CD4-positive, alpha-beta T cell (primary cell): ENCODE measurements around the gene PLCL2. TPM values are rescaled to one million over a fixed set of nuclear protein-coding genes. Genes with fewer than 3 reads are reported as not detected.
"Not testable (repeated sequence)": the region's sequence is repeated elsewhere in the genome, so short reads cannot be mapped to it uniquely, and the experiment has no call there.

ENCODE experiments used
- ATAC-seq: fragments of 200-7000 bp; cut with Tn5 transposase; one replicate; pipeline ENCODE4 v1.10.0; 2022; ENCODE audit warnings: mild to moderate bottlenecking; ENCODE audit not compliant: poor library complexity
- CTCF ChIA-PET: fragments of 350-600 bp; sonication (Branson Sonifier 250); formaldehyde crosslinking; loops from one replicate; lab custom pipeline; 2021; ENCODE audit warnings: antibody characterized with exemption, inconsistent platforms; lab: Charles Lee
- POLR2A ChIA-PET: fragments of 350-600 bp; sonication (Branson Sonifier 250); formaldehyde crosslinking; loops from one replicate; lab custom pipeline; 2021; ENCODE audit warnings: antibody characterized with exemption, inconsistent platforms; lab: Charles Lee
- DNase-seq, 14 experiments: peaks; one replicate each; pipeline ENCODE4 v3.0.0-alpha.2; 2013 to 2020; ENCODE audit warnings: mixed read lengths in 2 of 14
- H3K27ac ChIP-seq, 2 donors: one replicate each; pipeline versions ENCODE4 v1.5.1 to v1.7.0; 2013; ENCODE audit warnings: low read length in 2 of 2, low read depth in 1 of 2, mild to moderate bottlenecking in 1 of 2
- H3K27me3 ChIP-seq, 2 experiments: 1 replicate in 1 of 2; 2 replicates in 1 of 2; pipeline versions ENCODE4 v1.6.1 to v1.7.0; 2013; ENCODE audit warnings: low read length in 2 of 2, control low read depth in 1 of 2, mild to moderate bottlenecking in 1 of 2, moderate library complexity in 1 of 2; ENCODE audit not compliant: insufficient read depth in 2 of 2, control insufficient read depth in 1 of 2
- H3K36me3 ChIP-seq: one replicate; pipeline ENCODE4 v1.6.1; 2013; ENCODE audit warnings: low read length, control low read depth; ENCODE audit not compliant: insufficient read depth
- H3K4me1 ChIP-seq: one replicate; pipeline ENCODE4 v1.6.1; 2013; ENCODE audit warnings: low read length, control low read depth; ENCODE audit not compliant: insufficient read depth
- H3K4me3 ChIP-seq: one replicate; pipeline ENCODE4 v1.5.1; 2013; ENCODE audit warnings: mild to moderate bottlenecking, low read length, moderate library complexity
- H3K9me3 ChIP-seq, 2 experiments: 1 replicate in 1 of 2; 2 replicates in 1 of 2; pipeline versions ENCODE4 v1.6.1 to v1.7.0; 2013; ENCODE audit warnings: low read length in 2 of 2, mild to moderate bottlenecking in 2 of 2, control low read depth in 1 of 2, moderate library complexity in 1 of 2; ENCODE audit not compliant: control insufficient read depth in 1 of 2, insufficient read depth in 1 of 2
- H3K27ac Mint-ChIP-seq: one replicate; pipeline ENCODE4 v1.8.0; 2020; ENCODE audit warnings: mixed read lengths
- H3K27me3 Mint-ChIP-seq: one replicate; pipeline ENCODE4 v1.8.0; 2021; ENCODE audit warnings: mixed read lengths
- H3K36me3 Mint-ChIP-seq: one replicate; pipeline ENCODE4 v1.8.0; 2021; ENCODE audit warnings: low read depth, mixed read lengths
- H3K4me1 Mint-ChIP-seq: one replicate; pipeline ENCODE4 v1.8.0; 2021; ENCODE audit warnings: low read depth, mixed read lengths
- H3K4me3 Mint-ChIP-seq: one replicate; pipeline ENCODE4 v1.8.0; 2020; ENCODE audit warnings: mild to moderate bottlenecking, mixed read lengths
- H3K9me3 Mint-ChIP-seq: one replicate; pipeline ENCODE4 v1.8.0; 2020; ENCODE audit warnings: mixed read lengths
- intact Hi-C, 2 experiments: fragments of 100-400 bp; cut with DNase I in 1 of 2; cut with micrococcal nuclease in 1 of 2; formaldehyde crosslinking; loops; one replicate each; pipeline versions ENCODE4 v1.15.1 to v1.9.0; 2023 to 2025; cut with DNase I, micrococcal nuclease
- total RNA-seq, 174 experiments: library from RNA in 2 of 174; stranded (reverse) in 2 of 174; gene quantifications; one replicate each; pipeline ENCODE4 v1.2.3 and lab custom pipeline; 2021 to 2026
- TF ChIP-seq, protein P1 (sequence below): fragments of 200-600 bp; IDR thresholded peaks from one replicate; pipeline ENCODE4 v1.8.0; 2022; ENCODE audit warnings: antibody characterized with exemption, mild to moderate bottlenecking

Gene PLCL2
- total RNA-seq, 2 experiments from 2014 or later: 35.1 to 36.3 TPM

DNA sequence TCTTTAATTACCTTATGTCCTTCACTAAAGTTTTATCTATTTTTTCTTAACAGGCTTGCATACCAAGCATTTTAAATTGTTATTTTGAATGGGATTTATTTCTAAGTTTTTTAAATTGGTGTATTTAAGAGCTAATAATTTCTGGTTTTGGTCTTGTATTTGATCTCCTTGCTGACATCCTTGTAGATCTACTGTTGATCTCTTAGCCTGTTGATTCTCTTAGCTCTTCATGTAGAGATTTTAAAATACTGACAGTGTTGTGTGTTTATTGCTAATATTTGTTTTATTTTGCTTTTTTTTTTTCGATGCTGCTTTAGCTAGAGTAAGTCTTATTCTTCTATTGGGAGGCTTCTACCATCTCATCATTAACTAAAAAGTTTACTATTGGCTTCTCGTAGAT, 65.5 kb downstream of the PLCL2 start:
- Histone ChIP-seq H3K4me1 (no peaks in the 10 kb centered on the region), H3K27ac (no peak overlapping the region), H3K4me3 (no peak overlapping the region), H3K36me3 (no peaks in the 10 kb centered on the region), H3K9me3 (no peaks in the 10 kb centered on the region), H3K27me3 (no peaks in the 10 kb centered on the region)
- Mint-ChIP-seq H3K27ac (no peak overlapping the region), H3K4me3 (no peak overlapping the region), H3K27me3 (no peaks in the 10 kb centered on the region), H3K36me3 (peaks cover 8% of the 10 kb centered on the region), H3K4me1 (peaks cover 51% of the 10 kb centered on the region), H3K9me3 (no peaks in the 10 kb centered on the region)
- no peak for ATAC-seq
- no peak for DNase-seq
- intact Hi-C loops: no loop called here
- ChIA-PET CTCF (interaction anchor here (0.8 kb wide), 1 partner anchor 18 kb away, joined by 3 read pairs; no protein-coding TSS in a partner anchor), POLR2A (no interaction called here)
- TF ChIP-seq, protein P1, sequence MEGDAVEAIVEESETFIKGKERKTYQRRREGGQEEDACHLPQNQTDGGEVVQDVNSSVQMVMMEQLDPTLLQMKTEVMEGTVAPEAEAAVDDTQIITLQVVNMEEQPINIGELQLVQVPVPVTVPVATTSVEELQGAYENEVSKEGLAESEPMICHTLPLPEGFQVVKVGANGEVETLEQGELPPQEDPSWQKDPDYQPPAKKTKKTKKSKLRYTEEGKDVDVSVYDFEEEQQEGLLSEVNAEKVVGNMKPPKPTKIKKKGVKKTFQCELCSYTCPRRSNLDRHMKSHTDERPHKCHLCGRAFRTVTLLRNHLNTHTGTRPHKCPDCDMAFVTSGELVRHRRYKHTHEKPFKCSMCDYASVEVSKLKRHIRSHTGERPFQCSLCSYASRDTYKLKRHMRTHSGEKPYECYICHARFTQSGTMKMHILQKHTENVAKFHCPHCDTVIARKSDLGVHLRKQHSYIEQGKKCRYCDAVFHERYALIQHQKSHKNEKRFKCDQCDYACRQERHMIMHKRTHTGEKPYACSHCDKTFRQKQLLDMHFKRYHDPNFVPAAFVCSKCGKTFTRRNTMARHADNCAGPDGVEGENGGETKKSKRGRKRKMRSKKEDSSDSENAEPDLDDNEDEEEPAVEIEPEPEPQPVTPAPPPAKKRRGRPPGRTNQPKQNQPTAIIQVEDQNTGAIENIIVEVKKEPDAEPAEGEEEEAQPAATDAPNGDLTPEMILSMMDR: no peak

DNA sequence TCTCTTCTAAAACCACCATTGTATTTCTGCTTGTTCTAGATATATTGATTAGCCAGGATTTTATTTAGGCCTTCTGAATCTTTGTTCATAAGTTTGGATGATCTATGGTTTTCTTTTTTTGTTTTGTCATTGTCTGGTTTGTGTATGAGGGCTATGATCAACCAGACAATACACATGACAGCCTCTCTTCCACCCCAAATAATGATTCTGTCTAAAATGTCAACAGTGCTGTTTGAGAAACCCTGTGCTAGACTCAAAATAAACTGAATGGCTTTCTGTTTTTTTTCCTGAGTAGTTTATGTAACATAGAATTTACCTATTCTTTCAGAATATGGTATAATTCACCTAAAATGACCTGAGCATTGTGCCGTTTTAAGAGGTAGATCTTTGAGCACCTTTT, 66.1 kb downstream of the PLCL2 start:
- peaks cover 45% of the 10 kb centered on the region for H3K4me1 Mint-ChIP-seq
- ChIA-PET POLR2A (no interaction called here), CTCF (no interaction called here)
- H3K9me3 Mint-ChIP-seq: no peaks in the 10 kb centered on the region
- no peak for ATAC-seq
- no peaks in the 10 kb centered on the region for H3K27me3 Mint-ChIP-seq
- Histone ChIP-seq H3K36me3 (no peaks in the 10 kb centered on the region), H3K27me3 (no peaks in the 10 kb centered on the region), H3K9me3 (no peaks in the 10 kb centered on the region), H3K4me3 (no peak overlapping the region), H3K4me1 (no peaks in the 10 kb centered on the region), H3K27ac (no peak overlapping the region)
- DNase-seq: no peak
- intact Hi-C loops: no loop called here
- H3K4me3 Mint-ChIP-seq: no peak overlapping the region
- no peak overlapping the region for H3K27ac Mint-ChIP-seq
- TF ChIP-seq, protein P1: no peak
- H3K36me3 Mint-ChIP-seq: peaks cover 3% of the 10 kb centered on the region

DNA sequence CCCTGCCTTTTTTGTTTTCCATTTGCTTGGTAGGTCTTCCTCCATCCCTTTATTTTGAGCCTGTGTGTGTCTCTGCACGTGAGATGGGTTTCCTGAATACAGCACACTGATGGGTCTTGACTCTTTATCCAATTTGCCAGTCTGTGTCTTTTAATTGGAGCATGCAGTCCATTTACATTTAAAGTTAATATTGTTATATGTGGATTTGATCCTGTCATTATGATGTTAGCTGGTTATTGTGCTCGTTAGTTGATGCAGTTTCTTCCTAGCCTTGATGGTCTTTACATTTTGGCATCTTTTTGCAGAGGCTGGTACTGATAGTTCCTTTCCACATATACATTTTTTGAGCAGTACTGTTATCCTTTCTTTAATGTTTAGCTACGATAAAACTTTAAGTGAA, 73.1 kb downstream of the PLCL2 start:
- H3K27me3 Mint-ChIP-seq, H3K36me3 ChIP-seq, DNase-seq, ATAC-seq, H3K27me3 ChIP-seq, H3K27ac Mint-ChIP-seq, H3K4me3 Mint-ChIP-seq, H3K9me3 ChIP-seq, H3K4me3 ChIP-seq, H3K27ac ChIP-seq, POLR2A ChIA-PET, CTCF ChIA-PET, H3K4me1 ChIP-seq, intact Hi-C loops, H3K9me3 Mint-ChIP-seq: not testable (repeated sequence)
- peaks cover 56% of the 10 kb centered on the region for H3K4me1 Mint-ChIP-seq
- peaks cover 40% of the 10 kb centered on the region for H3K36me3 Mint-ChIP-seq

DNA sequence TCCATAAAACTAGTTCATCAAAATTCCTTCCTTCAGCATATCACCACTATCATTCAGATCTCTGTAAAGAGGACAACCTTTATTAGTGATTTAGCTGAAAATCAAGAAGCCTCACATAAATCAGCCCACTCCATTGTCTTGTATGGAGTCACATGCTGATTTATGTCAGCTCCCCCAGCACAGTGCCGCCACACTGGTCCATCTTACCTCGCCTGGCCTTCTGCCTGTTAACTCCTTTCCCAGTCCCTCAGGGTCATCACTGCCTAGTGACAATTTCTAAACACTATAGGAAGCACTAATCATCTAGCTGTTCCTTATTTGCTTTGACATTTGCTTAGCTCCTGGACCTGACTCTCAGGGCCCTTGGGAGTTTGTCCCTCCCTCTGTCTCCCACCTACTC, 75.4 kb downstream of the PLCL2 start:
- Histone ChIP-seq H3K4me1 (peaks cover 6% of the 10 kb centered on the region), H3K36me3 (no peaks in the 10 kb centered on the region), H3K27me3 (no peaks in the 10 kb centered on the region), H3K27ac (no peak overlapping the region), H3K4me3 (no peak overlapping the region), H3K9me3 (no peaks in the 10 kb centered on the region)
- Mint-ChIP-seq H3K4me3 (no peak overlapping the region), H3K27ac (peak overlapping the region; percentile 8), H3K9me3 (peaks cover 4% of the 10 kb centered on the region), H3K36me3 (peaks cover 44% of the 10 kb centered on the region), H3K4me1 (peaks cover 56% of the 10 kb centered on the region), H3K27me3 (no peaks in the 10 kb centered on the region)
- POLR2A ChIA-PET: interaction anchor here (0.7 kb wide), 1 partner anchor 200 kb away, joined by 7 read pairs; no protein-coding TSS in a partner anchor
- ATAC-seq (no peak), DNase-seq (no peak)
- CTCF ChIA-PET: interaction anchor here (0.6 to 1.2 kb wide), 2 partner anchors 15 to 132 kb away, joined by 3 read pairs; no protein-coding TSS in a partner anchor
- intact Hi-C loops: loop anchor here in 1 of 2 experiments (5.0 kb wide), 1 partner anchor 33 kb away; no protein-coding TSS in a partner anchor
- TF ChIP-seq, protein P1: no peak
